ENCODE measurements around the gene CNGB1.

GRCh38 chr16:57893559-57894389 is 77.2 kb downstream of the CNGB1 start:
- TF ChIP-seq CTCF (IDR thresholded peaks at IDR 0.05; ENCODE audit: poor library complexity) (no peak), EZH2phosphoT487 (IDR thresholded peaks at IDR 0.05; ENCODE audit: low read depth, severe bottlenecking, unreplicated experiment) (no peak), EZH2 (IDR thresholded peaks at IDR 0.05; ENCODE audit: borderline replicate concordance) (no peak)
